Renal cortex interstitium (tissue), 11 donors: Measurements from ENCODE around the gene GP1BB. TPM values are rescaled to one million over a fixed set of nuclear protein-coding genes. Genes with fewer than 3 reads are reported as not detected.

Experiments used
- DNase-seq, 11 donors: peaks; one replicate each; pipeline ENCODE4 v3.0.0-alpha.2; 2013; ENCODE audit warnings: low read depth in 9 of 11, low spot score in 4 of 11; ENCODE audit errors: extremely low read depth in 1 of 11
- polyA plus RNA-seq, 3 donors: library from polyadenylated mRNA; unstranded; fragments of 120-200 nt; gene quantifications; one replicate each; pipeline ENCODE4 v1.2.1, GENCODE V29; 2013; ENCODE audit not compliant: insufficient read length in 3 of 3

Gene GP1BB
- polyA plus RNA-seq, 3 donors, result 2.8 to 7.0 (median 4.5) TPM

DNA sequence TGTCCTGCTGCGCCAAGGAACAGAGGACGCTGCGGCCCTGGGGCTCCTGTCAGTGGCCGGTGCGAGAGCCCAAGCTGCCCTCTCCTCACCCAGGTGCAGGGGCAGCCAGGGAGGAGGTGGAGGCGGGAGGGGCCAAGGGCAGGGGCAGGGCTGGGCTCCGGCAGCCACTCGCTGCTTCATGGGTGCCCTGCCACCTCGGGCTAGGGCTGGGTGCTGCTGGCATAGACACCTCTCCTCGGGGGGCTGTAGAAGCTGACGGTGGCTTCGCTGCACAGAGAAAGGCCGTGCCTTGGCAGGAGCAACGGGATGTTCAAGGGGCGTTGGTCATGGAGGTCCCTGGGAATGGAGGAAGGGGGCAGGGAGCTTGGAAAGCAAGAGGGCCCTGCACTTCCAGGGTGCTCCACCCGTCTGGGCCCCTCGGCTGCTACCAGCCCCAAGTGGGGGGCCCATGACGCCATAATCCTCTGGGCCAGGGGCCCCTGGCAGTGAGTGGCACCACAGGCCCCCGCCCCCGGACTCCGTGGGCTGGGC lies 35.6 kb downstream of the GP1BB start:
- DNase-seq, result no peak

GRCh38 chr22:19759427-19760057 lies 36.2 kb downstream of the GP1BB start:
- DNase-seq, result no peak

- DNase-seq, result no peak
These were observed 37.0 kb downstream of the GP1BB start, which contains the start of gene TBX1 for GRCh38 chr22:19760058-19760950. TSS of gene TBX1 (plus strand) at chr22:19760778. CDS start at chr22:19760844, 66 bp downstream.

- DNase-seq, result no peak
These were observed 37.8 kb downstream of the GP1BB start for GRCh38 chr22:19760951-19761724.

- no peak for DNase-seq
These were observed 38.6 kb downstream of the GP1BB start for GRCh38 chr22:19761725-19762567.

DNA sequence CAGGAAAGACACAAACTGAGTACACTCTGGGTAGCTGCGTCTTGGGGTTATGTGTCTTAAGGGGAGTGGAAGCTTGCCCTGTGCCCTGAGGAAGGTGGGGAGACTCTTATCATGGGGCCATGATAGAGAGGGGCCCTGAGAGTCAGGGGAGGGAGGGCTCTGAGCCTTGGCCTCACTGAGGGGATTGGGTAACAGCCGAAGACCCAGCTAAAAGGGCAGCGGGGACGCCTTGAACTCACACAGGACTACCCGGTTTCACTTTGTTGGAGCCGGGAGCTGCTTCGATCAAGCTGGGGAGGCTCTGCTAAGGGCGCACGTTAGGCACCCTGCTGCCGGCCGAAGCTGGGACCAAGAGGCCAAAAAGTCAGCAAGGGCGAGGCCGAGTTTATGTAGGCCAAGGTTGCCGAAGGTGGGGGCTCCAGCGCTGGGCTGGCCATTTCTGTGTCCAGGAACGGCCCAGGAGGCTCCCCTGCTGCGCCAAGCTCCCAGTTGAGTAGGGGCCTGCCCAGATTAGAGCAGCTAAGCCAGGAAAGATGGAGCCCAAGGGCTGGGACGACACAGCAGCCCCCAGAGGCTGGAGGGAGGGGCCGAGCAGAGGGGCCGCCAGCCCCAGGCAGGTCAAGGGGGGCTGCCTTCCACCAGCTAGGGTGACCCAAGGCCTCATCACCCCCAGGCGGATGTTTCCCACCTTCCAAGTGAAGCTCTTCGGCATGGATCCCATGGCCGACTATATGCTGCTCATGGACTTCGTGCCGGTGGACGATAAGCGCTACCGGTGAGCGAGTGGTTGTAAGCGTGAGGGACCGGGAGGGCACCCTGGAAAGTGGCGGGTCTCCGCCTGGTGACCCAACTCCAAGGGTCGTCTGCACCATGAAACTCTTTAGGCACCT lies 39.5 kb downstream of the GP1BB start:
- DNase-seq, result no peak

DNA sequence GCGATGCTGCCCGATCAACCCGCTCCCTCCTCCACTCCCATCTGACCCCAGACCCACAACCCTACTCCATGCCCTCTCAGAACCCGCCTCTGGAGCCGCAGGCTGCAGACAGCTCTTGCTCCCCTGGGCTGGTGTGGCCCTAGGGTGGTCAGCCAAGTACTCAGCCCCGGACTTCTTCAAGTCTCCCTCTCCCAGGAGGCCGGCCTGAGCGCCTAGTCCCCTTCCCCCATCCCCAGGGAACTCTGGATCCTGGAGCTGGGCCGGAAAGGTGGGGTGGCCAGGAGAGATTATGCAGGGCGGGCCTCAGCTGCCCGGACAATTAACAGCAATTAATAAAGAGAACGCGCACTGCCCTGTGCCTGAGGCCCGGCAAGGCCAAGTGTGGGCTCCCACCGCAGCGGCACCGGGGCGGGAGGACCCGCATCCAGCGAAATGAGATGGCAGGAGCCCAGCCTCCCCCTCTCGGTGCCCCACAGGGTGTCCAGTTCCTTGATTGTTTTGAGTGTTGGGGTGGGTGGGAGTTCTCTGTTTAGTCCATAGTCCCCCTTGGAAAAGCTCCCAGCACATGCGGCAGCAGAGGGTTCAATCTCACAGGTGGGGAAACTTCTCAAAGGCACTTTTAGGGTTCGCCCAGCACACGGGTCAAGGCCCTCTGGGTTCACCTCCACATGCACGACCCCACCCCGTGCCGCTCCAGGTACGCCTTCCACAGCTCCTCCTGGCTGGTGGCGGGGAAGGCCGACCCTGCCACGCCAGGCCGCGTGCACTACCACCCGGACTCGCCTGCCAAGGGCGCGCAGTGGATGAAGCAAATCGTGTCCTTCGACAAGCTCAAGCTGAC lies 40.3 kb downstream of the GP1BB start:
- no peak for DNase-seq

GRCh38 chr22:19764299-19764593 lies 40.9 kb downstream of the GP1BB start:
- DNase-seq, result no peak

GRCh38 chr22:19764636-19765476 lies 41.5 kb downstream of the GP1BB start:
- DNase-seq, result no peak

- DNase-seq, result no peak
These were observed 42.3 kb downstream of the GP1BB start for GRCh38 chr22:19765477-19766239.

DNA sequence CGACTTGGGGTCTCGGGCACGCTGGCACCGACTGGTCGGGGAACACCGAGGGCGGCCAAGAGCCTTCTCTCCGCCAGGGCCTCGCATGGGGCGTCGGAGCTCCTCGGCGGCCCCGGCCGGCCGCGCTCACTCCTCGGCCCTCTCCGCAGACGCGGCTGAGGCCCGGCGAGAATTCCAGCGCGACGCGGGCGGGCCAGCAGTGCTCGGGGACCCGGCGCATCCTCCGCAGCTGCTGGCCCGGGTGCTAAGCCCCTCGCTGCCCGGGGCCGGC lies 42.8 kb downstream of the GP1BB start:
- DNase-seq, result no peak

DNA sequence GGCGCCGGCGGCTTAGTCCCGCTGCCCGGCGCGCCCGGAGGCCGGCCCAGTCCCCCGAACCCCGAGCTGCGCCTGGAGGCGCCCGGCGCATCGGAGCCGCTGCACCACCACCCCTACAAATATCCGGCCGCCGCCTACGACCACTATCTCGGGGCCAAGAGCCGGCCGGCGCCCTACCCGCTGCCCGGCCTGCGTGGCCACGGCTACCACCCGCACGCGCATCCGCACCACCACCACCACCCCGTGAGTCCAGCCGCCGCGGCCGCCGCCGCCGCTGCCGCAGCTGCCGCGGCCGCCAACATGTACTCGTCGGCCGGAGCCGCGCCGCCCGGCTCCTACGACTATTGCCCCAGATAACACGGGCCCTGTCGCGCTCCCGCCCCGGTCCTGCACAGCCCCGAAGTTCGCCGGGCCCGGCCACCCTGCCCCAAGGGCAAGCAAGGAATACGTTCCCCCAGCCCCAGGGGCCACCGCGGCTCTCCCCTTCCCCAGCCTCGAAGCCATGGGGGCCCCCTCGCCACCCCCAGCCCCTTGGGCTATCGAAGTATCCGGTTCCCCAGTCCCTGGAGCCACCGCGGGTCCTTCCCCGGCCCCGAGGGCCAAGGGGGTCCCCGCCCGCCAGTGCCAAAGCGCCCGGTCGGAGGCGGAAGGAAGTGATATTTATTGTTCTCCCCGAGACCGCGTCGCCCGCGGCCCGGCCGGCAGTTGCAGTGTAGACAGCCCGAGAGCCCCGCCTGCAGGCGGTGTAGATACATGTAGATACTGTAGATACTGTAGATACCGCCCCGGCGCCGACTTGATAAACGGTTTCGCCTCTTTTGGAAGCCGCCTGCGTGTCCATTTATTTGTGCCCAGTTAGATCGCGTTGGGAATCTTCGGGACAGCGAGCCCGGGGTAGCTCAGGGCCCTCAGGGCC lies 43.4 kb downstream of the GP1BB start:
- no peak for DNase-seq

- DNase-seq, result no peak
These were observed 44.3 kb downstream of the GP1BB start for GRCh38 chr22:19767427-19768341.

GRCh38 chr22:19769393-19769715 lies 46.0 kb downstream of the GP1BB start:
- DNase-seq, result no peak
